Measurements from ENCODE around the gene NUBPL.

Gene NUBPL

GRCh38 chr14:31657917-31658316 is 96.7 kb downstream of the NUBPL start:
- DNase-seq (ENCODE audit: extremely low spot score) = no peak
- no peak for TF ChIP-seq CTCF (IDR thresholded peaks at IDR 0.05; ENCODE audit: control extremely low read depth, extremely low read depth, low read depth, missing control alignments)
- ChIA-PET CTCF (interaction anchor here (1.4 kb wide), 1 partner anchor 10 kb away, joined by 5 read pairs; no protein-coding TSS in a partner anchor), POLR2A (no interaction called here)

GRCh38 chr14:31659278-31659677 is 98.1 kb downstream of the NUBPL start:
- POLR2A ChIA-PET = no interaction called here
- no peak for DNase-seq (ENCODE audit: extremely low spot score)
- CTCF ChIA-PET = no interaction called here
- no peak for TF ChIP-seq CTCF (IDR thresholded peaks at IDR 0.05; ENCODE audit: control extremely low read depth, extremely low read depth, low read depth, missing control alignments)

- CTCF ChIA-PET = interaction anchor here (1.0 to 1.1 kb wide), 3 partner anchors 18 to 49 kb away, joined by 3 read pairs; no protein-coding TSS in a partner anchor
- no peak for TF ChIP-seq CTCF (IDR thresholded peaks at IDR 0.05; ENCODE audit: control extremely low read depth, extremely low read depth, low read depth, missing control alignments)
- POLR2A ChIA-PET = no interaction called here
- DNase-seq (ENCODE audit: extremely low spot score) = no peak
Observed at GRCh38 chr14:31660191-31660590, 99.0 kb downstream of the NUBPL start.

GRCh38 chr14:31660728-31661127 is 99.5 kb downstream of the NUBPL start:
- CTCF ChIA-PET = interaction anchor here (1.0 to 1.1 kb wide), 3 partner anchors 18 to 49 kb away, joined by 3 read pairs; no protein-coding TSS in a partner anchor

GRCh38 chr14:31668348-31668747 is 107.1 kb downstream of the NUBPL start:
- no peak for DNase-seq (ENCODE audit: extremely low spot score)
- TF ChIP-seq CTCF (IDR thresholded peaks at IDR 0.05; ENCODE audit: control extremely low read depth, extremely low read depth, low read depth, missing control alignments) = no peak
- CTCF ChIA-PET = interaction anchor here (1.6 kb wide), 1 partner anchor 10 kb away, joined by 5 read pairs; no protein-coding TSS in a partner anchor

More at GRCh38 chr14:31660728-31661127, 99.5 kb downstream of the NUBPL start:
- POLR2A ChIA-PET = no interaction called here
- no peak for TF ChIP-seq CTCF (IDR thresholded peaks at IDR 0.05; ENCODE audit: control extremely low read depth, extremely low read depth, low read depth, missing control alignments)
- no peak for DNase-seq (ENCODE audit: extremely low spot score)

GRCh38 chr14:31672709-31673108 is 111.5 kb downstream of the NUBPL start:
- no peak for DNase-seq (ENCODE audit: extremely low spot score)
- ChIA-PET POLR2A (no interaction called here), CTCF (no interaction called here)
- TF ChIP-seq CTCF (IDR thresholded peaks at IDR 0.05; ENCODE audit: control extremely low read depth, extremely low read depth, low read depth, missing control alignments) = no peak

More at GRCh38 chr14:31668348-31668747, 107.1 kb downstream of the NUBPL start:
- POLR2A ChIA-PET = no interaction called here

- TF ChIP-seq CTCF (IDR thresholded peaks at IDR 0.05; ENCODE audit: control extremely low read depth, extremely low read depth, low read depth, missing control alignments) = no peak
- CTCF ChIA-PET = no interaction called here
- POLR2A ChIA-PET = no interaction called here
- DNase-seq (ENCODE audit: extremely low spot score) = no peak
Observed at GRCh38 chr14:31677052-31677451, 115.8 kb downstream of the NUBPL start.

All from GM10248 (cell line).